Measurements from ENCODE around the gene PAPSS1.

The PAPSS1 gene

DNA sequence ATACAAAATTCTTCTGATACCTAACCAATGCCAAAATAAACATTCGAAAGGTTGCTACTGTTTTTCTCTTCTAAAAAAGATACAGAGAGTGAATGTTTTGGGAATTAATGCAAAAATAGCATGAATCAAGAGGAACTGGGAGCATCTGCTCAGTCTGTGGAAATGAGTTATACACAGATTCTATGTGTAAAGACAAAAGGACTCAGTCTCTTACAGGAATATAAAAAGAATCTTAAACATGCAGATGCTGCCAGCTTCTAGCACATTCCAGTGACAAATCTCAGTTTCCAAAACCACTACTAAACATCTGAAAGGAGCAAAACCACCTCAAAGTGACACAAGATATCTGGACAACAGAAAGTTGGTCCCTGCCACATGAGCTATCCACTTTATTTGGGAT, 55.0 kb downstream of the PAPSS1 start:
- Histone ChIP-seq H3K9me3 (ENCODE audit: insufficient read depth, low read depth, low read length) (no peaks in the 10 kb centered on the region), H3K9ac (ENCODE audit: low read depth, low read length, poor library complexity, severe bottlenecking) (no peak overlapping the region)

DNA sequence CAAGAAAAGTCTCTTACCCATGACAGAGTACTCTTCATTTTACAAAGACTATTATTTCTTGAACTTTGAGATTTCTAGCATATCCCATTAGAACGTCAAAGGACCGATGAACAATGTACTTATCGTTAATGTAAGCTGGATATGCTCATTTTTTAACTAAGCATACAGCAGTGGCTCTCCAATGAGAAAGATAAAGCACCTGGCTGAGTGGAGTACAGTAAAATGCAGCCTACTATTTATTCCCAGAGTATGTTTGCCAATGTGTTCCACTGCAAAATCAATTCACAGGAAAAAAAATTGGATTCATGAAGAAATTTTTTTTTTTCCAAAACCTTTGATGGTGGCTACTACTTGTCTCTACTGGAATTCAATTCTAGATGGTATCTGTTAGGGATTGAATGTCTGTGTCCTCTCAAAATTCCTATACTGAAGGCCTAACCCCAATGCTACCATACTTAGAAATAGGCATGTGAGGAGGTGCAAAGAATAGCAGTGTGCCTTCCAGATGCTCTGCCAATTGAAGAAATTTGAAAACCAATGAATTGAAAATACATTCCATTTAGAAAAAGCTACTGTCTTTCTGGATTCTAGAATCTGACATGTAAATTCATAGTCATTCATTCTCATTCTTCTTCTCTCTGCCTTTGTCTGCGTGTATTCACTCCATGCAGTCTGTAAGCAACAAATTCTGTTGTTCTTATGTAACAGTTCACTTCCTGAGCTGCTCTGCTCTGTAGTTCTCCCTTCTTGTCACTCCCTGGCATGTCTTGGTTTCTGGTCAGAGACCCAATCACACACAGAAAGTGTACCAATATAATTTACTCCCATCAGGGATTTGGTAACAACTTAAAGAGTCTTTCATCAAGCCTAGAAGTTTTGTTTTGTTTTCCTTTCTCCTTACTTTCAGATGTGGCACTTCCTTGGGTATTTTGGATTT, 61.4 kb downstream of the PAPSS1 start:
- Histone ChIP-seq H3K36me3 (ENCODE audit: insufficient read depth, low read length) (peaks cover 22% of the 10 kb centered on the region), H3K27me3 (ENCODE audit: insufficient read depth, low read length, poor library complexity, severe bottlenecking) (no peaks in the 10 kb centered on the region), H4K20me1 (ENCODE audit: insufficient read depth, low read length, poor library complexity, severe bottlenecking) (no peaks in the 10 kb centered on the region), H3K4me3 (ENCODE audit: low read length, poor library complexity, severe bottlenecking) (no peak overlapping the region), H2AFZ (ENCODE audit: low read length) (no peak overlapping the region), H3K79me2 (ENCODE audit: insufficient read depth, low read length) (no peaks in the 10 kb centered on the region), H3K9ac (ENCODE audit: low read depth, low read length, poor library complexity, severe bottlenecking) (no peak overlapping the region), H3K9me2 (replicated peaks; ENCODE audit: low read depth, low read length) (no peaks in the 10 kb centered on the region), H3K9me3 (ENCODE audit: insufficient read depth, low read depth, low read length) (no peaks in the 10 kb centered on the region), H3F3A (ENCODE audit: low read depth) (no peaks in the 10 kb centered on the region), H3K4me2 (ENCODE audit: low read depth, low read length, poor library complexity, severe bottlenecking) (no peak overlapping the region), H3K4me1 (ENCODE audit: insufficient read depth, low read length, poor library complexity, severe bottlenecking) (no peaks in the 10 kb centered on the region)
- TF ChIP-seq, protein P1, sequence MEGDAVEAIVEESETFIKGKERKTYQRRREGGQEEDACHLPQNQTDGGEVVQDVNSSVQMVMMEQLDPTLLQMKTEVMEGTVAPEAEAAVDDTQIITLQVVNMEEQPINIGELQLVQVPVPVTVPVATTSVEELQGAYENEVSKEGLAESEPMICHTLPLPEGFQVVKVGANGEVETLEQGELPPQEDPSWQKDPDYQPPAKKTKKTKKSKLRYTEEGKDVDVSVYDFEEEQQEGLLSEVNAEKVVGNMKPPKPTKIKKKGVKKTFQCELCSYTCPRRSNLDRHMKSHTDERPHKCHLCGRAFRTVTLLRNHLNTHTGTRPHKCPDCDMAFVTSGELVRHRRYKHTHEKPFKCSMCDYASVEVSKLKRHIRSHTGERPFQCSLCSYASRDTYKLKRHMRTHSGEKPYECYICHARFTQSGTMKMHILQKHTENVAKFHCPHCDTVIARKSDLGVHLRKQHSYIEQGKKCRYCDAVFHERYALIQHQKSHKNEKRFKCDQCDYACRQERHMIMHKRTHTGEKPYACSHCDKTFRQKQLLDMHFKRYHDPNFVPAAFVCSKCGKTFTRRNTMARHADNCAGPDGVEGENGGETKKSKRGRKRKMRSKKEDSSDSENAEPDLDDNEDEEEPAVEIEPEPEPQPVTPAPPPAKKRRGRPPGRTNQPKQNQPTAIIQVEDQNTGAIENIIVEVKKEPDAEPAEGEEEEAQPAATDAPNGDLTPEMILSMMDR (conservative IDR thresholded peaks at IDR 0.05; ENCODE audit: low read length), result no peak
- no peak for TF ChIP-seq EZH2phosphoT487 (IDR thresholded peaks at IDR 0.05; ENCODE audit: borderline replicate concordance)

More for the DNA sequence above, 55.0 kb downstream of the PAPSS1 start:
- no peaks in the 10 kb centered on the region for H3K4me1 ChIP-seq (ENCODE audit: insufficient read depth, low read length, poor library complexity, severe bottlenecking)
- H3K4me3 ChIP-seq (ENCODE audit: low read length, poor library complexity, severe bottlenecking), result no peak overlapping the region
- no peaks in the 10 kb centered on the region for H3K79me2 ChIP-seq (ENCODE audit: insufficient read depth, low read length)
- H3K27me3 ChIP-seq (ENCODE audit: insufficient read depth, low read length, poor library complexity, severe bottlenecking), result no peaks in the 10 kb centered on the region
- H3F3A ChIP-seq (ENCODE audit: low read depth), result no peaks in the 10 kb centered on the region
- H2AFZ ChIP-seq (ENCODE audit: low read length), result no peak overlapping the region
- H3K36me3 ChIP-seq (ENCODE audit: insufficient read depth, low read length), result no peaks in the 10 kb centered on the region; the same call in 1 of the 2 replicates
- no peaks in the 10 kb centered on the region for H4K20me1 ChIP-seq (ENCODE audit: insufficient read depth, low read length, poor library complexity, severe bottlenecking)
- no peak overlapping the region for H3K4me2 ChIP-seq (ENCODE audit: low read depth, low read length, poor library complexity, severe bottlenecking)
- H3K9me2 ChIP-seq (replicated peaks; ENCODE audit: low read depth, low read length), result no peaks in the 10 kb centered on the region
- TF ChIP-seq, protein P1 (conservative IDR thresholded peaks at IDR 0.05; ENCODE audit: low read length), result no peak
- TF ChIP-seq EZH2phosphoT487 (IDR thresholded peaks at IDR 0.05; ENCODE audit: borderline replicate concordance), result no peak

DNA sequence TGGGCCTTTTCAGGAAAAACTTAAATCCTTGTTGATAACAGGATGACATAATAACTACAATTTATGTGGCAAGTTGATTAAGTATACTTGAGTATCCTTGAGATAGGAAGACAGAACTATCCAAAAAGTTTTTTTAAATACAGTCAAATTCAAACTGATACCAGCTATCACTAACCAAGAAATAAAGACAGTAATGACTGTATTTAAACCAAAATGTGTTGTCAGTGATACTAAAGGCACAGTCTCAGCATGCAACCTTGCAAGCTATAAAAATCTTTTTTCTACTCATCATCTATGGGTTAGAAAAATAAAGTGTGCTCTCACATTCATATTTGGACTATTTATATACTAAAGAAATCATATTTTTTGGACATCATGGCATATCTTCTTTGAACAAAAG, 64.7 kb downstream of the PAPSS1 start:
- Histone ChIP-seq H3K9me3 (ENCODE audit: insufficient read depth, low read depth, low read length) (no peaks in the 10 kb centered on the region), H3K9me2 (replicated peaks; ENCODE audit: low read depth, low read length) (no peaks in the 10 kb centered on the region), H3K79me2 (ENCODE audit: insufficient read depth, low read length) (no peaks in the 10 kb centered on the region), H3K36me3 (ENCODE audit: insufficient read depth, low read length) (peaks cover 36% of the 10 kb centered on the region), H3K4me3 (ENCODE audit: low read length, poor library complexity, severe bottlenecking) (no peak overlapping the region), H3K4me1 (ENCODE audit: insufficient read depth, low read length, poor library complexity, severe bottlenecking) (no peaks in the 10 kb centered on the region), H3K27me3 (ENCODE audit: insufficient read depth, low read length, poor library complexity, severe bottlenecking) (no peaks in the 10 kb centered on the region), H3F3A (ENCODE audit: low read depth) (no peaks in the 10 kb centered on the region), H3K4me2 (ENCODE audit: low read depth, low read length, poor library complexity, severe bottlenecking) (no peak overlapping the region), H4K20me1 (ENCODE audit: insufficient read depth, low read length, poor library complexity, severe bottlenecking) (no peaks in the 10 kb centered on the region), H2AFZ (ENCODE audit: low read length) (no peak overlapping the region), H3K9ac (ENCODE audit: low read depth, low read length, poor library complexity, severe bottlenecking) (no peak overlapping the region)
- TF ChIP-seq, protein P1 (conservative IDR thresholded peaks at IDR 0.05; ENCODE audit: low read length), result no peak

All from Loucy (cell line).